ENCODE results near the gene ZNF668. TPM values are rescaled to one million over a fixed set of nuclear protein-coding genes. Genes with fewer than 3 reads are reported as not detected.
A peak's percentile ranks its signal among the peaks of the same experiment; 100 is the strongest.

The ZNF668 gene
- total RNA-seq, 4 donors from 2014 or later: 8.6 to 14.9 (median 10.7) TPM

DNA sequence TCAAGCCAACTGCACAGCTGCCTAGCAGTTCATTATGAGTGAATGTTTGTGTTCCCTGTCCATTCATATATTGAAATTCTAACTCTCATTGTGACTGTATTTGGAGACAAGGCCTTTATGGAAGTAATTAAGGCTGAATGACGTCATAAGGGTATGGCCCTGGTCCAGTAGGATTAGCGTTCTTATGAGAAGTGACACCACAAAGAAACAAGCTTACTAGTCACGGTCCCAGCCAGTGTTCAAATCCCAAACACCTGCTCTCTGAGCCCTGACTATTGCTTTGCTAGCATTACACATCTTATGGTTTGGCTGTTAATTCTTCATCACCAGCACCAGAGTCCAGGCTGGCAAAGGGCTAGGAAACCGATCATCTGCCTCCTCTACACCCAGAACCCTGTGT, 2.2 kb downstream of the ZNF668 start:
- Histone ChIP-seq H3K27me3 (no peaks in the 10 kb centered on the region), H3K27ac (peak overlapping the region; percentile 95 to 99 (median 96)), H3K36me3 (peaks cover 4 to 10% (median 6%) of the 10 kb centered on the region in 3 donors), H3K9me3 (no peaks in the 10 kb centered on the region), H3K4me1 (peaks cover 15 to 48% (median 23%) of the 10 kb centered on the region in 3 donors), H3K4me3 (peak overlapping the region in 1 of 4 donors; percentile 92)
- WGBS, 2 donors: 12 to 24% methylated on average over 4 of the region's 4 CpGs
- no peak for DNase-seq
- no peak for TF ChIP-seq POLR2A (IDR thresholded peaks at IDR 0.05)
- intact Hi-C loops (cut with DNase I): no loop called here

DNA sequence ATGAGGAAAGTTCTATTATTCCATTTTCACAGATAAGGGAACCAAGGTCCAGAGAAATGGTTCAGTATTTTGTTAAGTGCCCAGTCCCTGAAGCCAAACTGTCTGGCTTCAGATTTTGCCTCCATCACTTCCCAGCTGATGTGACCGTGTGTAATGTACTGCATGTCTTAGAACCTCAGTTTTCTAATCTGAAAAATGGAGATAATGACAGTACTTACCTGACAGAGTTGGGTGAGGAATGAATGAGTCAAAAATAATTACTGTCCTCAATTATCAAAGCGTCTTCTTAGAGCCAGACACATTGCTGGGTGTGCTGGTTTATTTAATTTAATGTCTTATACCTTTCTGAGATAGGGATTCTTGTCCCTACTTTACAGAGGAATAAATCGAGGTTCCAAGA, 6.7 kb downstream of the ZNF668 start:
- no peak for DNase-seq
- Histone ChIP-seq H3K27ac (no peak overlapping the region), H3K4me1 (peaks cover 8 to 45% (median 22%) of the 10 kb centered on the region in 3 donors), H3K9me3 (no peaks in the 10 kb centered on the region), H3K36me3 (peaks cover 0 to 16% (median 7%) of the 10 kb centered on the region in 3 donors), H3K4me3 (no peak overlapping the region), H3K27me3 (no peaks in the 10 kb centered on the region)
- TF ChIP-seq, protein P1, sequence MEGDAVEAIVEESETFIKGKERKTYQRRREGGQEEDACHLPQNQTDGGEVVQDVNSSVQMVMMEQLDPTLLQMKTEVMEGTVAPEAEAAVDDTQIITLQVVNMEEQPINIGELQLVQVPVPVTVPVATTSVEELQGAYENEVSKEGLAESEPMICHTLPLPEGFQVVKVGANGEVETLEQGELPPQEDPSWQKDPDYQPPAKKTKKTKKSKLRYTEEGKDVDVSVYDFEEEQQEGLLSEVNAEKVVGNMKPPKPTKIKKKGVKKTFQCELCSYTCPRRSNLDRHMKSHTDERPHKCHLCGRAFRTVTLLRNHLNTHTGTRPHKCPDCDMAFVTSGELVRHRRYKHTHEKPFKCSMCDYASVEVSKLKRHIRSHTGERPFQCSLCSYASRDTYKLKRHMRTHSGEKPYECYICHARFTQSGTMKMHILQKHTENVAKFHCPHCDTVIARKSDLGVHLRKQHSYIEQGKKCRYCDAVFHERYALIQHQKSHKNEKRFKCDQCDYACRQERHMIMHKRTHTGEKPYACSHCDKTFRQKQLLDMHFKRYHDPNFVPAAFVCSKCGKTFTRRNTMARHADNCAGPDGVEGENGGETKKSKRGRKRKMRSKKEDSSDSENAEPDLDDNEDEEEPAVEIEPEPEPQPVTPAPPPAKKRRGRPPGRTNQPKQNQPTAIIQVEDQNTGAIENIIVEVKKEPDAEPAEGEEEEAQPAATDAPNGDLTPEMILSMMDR (IDR thresholded peaks at IDR 0.05): no peak
- TF ChIP-seq POLR2A (IDR thresholded peaks at IDR 0.05): no peak
- intact Hi-C loops (cut with DNase I): no loop called here
- WGBS, 2 donors: 86 to 88% methylated on average over 3 of the region's 3 CpGs

DNA sequence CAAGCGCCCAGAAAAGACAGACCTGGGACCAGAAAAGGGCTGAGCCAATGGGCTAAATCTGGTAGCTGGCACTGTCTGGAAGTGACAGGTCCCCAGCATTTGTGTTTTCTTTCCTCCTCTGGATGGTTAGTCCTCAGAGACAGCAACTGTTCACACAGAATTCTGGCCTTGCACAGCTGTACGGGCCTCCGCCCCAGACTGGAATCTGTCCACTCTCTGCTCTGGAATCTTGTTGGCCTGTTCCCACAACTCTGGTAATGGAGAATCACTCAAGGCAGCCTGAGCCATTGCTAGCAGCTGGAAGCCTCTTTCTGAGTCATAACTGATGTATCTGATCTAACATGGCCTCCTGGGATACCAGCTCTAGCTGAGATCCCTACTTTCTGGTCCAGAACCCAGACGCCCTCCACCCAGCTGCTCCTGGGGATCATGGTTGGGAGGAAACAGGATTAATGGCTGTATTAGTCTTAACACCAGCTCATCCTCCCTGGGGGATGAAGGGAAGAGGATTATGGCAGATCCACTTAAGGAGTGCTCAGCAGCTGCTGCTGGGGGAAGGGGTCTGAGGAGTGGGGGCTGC, 9.1 kb downstream of the ZNF668 start:
- H3K4me3 ChIP-seq: peak overlapping the region in 1 of 4 donors; percentile 4
- peaks cover 20 to 39% (median 24%) of the 10 kb centered on the region in 3 donors for H3K36me3 ChIP-seq
- no peaks in the 10 kb centered on the region for H3K9me3 ChIP-seq
- peaks cover 4 to 24% (median 13%) of the 10 kb centered on the region in 3 donors for H3K4me1 ChIP-seq
- H3K27me3 ChIP-seq: no peaks in the 10 kb centered on the region
- TF ChIP-seq, protein P1 (IDR thresholded peaks at IDR 0.05): no peak
- TF ChIP-seq POLR2A (IDR thresholded peaks at IDR 0.05): no peak
- H3K27ac ChIP-seq: peak overlapping the region; percentile 2 to 85 (median 48)
- WGBS, 2 donors: 40 to 67% methylated on average over 2 of the region's 4 CpGs
- DNase-seq: no peak
- intact Hi-C loops (cut with DNase I): no loop called here

DNA sequence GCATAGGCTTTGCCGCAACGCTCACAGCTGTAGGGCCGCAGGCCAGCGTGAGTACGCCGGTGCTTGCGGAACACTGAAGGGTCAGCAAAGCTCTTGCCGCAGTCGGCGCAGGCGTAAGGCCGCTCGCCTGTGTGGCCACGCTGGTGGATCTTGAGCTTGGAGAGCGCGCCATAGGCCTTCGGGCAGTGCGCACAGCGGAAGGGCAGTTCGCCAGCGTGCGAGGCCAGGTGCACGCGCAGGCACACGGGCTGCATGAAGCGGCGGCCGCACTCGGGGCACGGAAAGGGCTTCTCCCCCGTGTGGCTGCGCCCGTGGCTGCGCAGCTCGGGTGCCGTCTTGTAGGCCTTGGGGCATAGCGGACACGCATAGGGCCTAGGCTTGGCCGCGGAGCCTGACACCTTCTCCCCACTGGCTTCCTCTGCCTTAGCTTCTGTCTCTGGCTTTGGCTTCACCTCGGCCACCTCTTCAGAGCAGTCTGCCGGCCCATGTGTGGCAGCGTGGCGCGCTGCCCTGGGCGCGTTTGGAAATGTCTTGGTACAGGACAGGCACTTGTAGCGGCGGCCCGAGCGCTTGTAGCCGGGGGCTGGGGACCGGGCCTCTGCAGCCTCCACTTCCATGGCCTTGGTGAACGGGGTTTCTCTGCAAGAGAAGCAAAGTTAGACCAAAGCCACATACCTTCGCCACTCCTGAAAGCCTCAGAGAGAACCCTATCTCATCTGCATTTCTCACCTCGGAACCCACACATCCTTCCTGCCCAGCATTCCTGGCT, 10.0 kb downstream of the ZNF668 start:
- peaks cover 4 to 24% (median 13%) of the 10 kb centered on the region in 3 donors for H3K4me1 ChIP-seq
- H3K4me3 ChIP-seq: no peak overlapping the region
- peaks cover 20 to 46% (median 24%) of the 10 kb centered on the region in 3 donors for H3K36me3 ChIP-seq
- H3K9me3 ChIP-seq: no peaks in the 10 kb centered on the region
- 75 to 92% methylated on average over 9 to 21 of the region's 56 CpGs for WGBS, 2 donors
- no peaks in the 10 kb centered on the region for H3K27me3 ChIP-seq
- no peak for TF ChIP-seq POLR2A (IDR thresholded peaks at IDR 0.05)
- TF ChIP-seq, protein P1 (IDR thresholded peaks at IDR 0.05): no peak
- no peak for DNase-seq
- intact Hi-C loops (cut with DNase I): no loop called here
- H3K27ac ChIP-seq: peak overlapping the region in 3 of 4 donors; percentile 30 to 66 (median 65)

DNA sequence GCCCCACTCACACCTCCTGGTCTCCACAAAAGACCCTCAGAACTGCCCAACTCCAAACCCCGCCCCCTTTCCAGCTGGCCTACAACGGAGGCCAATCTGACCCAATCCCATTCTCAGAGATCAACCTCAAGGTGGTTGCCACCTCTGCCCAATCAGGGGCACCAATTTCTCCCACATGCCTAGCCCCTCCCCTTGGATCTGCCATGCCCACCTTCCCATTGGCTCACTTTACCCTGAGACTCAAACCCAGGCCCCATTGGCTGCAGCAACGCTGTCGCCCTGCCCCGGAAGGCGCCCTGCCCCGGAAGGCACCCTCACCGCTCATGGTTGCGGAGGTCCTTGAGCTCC, 10.6 kb downstream of the ZNF668 start:
- no peak overlapping the region for H3K4me3 ChIP-seq
- H3K4me1 ChIP-seq: peaks cover 4 to 24% (median 13%) of the 10 kb centered on the region in 3 donors
- TF ChIP-seq, protein P1 (IDR thresholded peaks at IDR 0.05): no peak
- TF ChIP-seq POLR2A (IDR thresholded peaks at IDR 0.05): no peak
- H3K27ac ChIP-seq: peak overlapping the region in 1 of 4 donors; percentile 65
- WGBS, 2 donors: 78 to 100% methylated on average over 2 to 3 of the region's 9 CpGs
- no peaks in the 10 kb centered on the region for H3K27me3 ChIP-seq
- H3K36me3 ChIP-seq: peaks cover 20 to 51% (median 24%) of the 10 kb centered on the region in 3 donors
- intact Hi-C loops (cut with DNase I): no loop called here
- no peaks in the 10 kb centered on the region for H3K9me3 ChIP-seq
- no peak for DNase-seq
